Hepatocyte (in vitro differentiated cells): Measurements from ENCODE around the gene CADPS2. TPM values are rescaled to one million over a fixed set of nuclear protein-coding genes. Genes with fewer than 3 reads are reported as not detected.

Experiments used
- DNase-seq: peaks from one replicate; pipeline ENCODE4 v3.0.0-alpha.2; 2016; ENCODE audit warnings: low spot score
- H2AFZ ChIP-seq: fragments of 200-600 bp; sonication (generic); 2 replicates; pipeline ENCODE4 v1.6.0; 2016; ENCODE audit warnings: antibody characterized with exemption, mild to moderate bottlenecking
- H3K27ac ChIP-seq: fragments of 200-600 bp; sonication (generic); 2 replicates; pipeline ENCODE4 v1.5.1; 2016; ENCODE audit warnings: mild to moderate bottlenecking
- H3K27me3 ChIP-seq: fragments of 200-600 bp; sonication (generic); 2 replicates; pipeline ENCODE4 v1.6.1; 2016
- H3K36me3 ChIP-seq: fragments of 200-600 bp; sonication (generic); replicated peaks from 2 replicates; pipeline ENCODE4 v1.5.1; 2016; ENCODE audit warnings: low read depth; ENCODE audit not compliant: insufficient read depth
- H3K4me1 ChIP-seq: fragments of 200-600 bp; sonication (generic); 2 replicates; pipeline ENCODE4 v1.5.1; 2016; ENCODE audit warnings: mild to moderate bottlenecking, moderate library complexity; ENCODE audit not compliant: insufficient read depth
- H3K4me2 ChIP-seq: fragments of 200-600 bp; sonication (generic); 2 replicates; pipeline ENCODE4 v1.6.0; 2016
- H3K4me3 ChIP-seq: fragments of 200-600 bp; sonication (generic); 2 replicates; pipeline ENCODE4 v1.5.1; 2016; ENCODE audit warnings: mild to moderate bottlenecking
- H3K79me2 ChIP-seq: fragments of 200-600 bp; sonication (generic); 2 replicates; pipeline ENCODE4 v1.6.0; 2017; ENCODE audit warnings: mild to moderate bottlenecking
- H3K9me2 ChIP-seq: fragments of 200-600 bp; sonication (generic); replicated peaks from 2 replicates; pipeline ENCODE4 v1.6.0; 2017; ENCODE audit warnings: mild to moderate bottlenecking; ENCODE audit not compliant: insufficient read depth
- H3K9me3 ChIP-seq: fragments of 200-600 bp; sonication (generic); 2 replicates; pipeline ENCODE4 v1.5.1; 2016; ENCODE audit warnings: low read depth, mild to moderate bottlenecking
- H4K20me1 ChIP-seq: fragments of 200-600 bp; sonication (generic); 2 replicates; pipeline ENCODE4 v1.6.0; 2016; ENCODE audit warnings: mild to moderate bottlenecking; ENCODE audit not compliant: insufficient read depth, poor library complexity, severe bottlenecking
- EZH2 ChIP-seq: fragments of 200-600 bp; sonication (generic); IDR thresholded peaks from 2 replicates; pipeline ENCODE4 v1.6.1; 2016; ENCODE audit warnings: antibody characterized with exemption, mild to moderate bottlenecking, borderline replicate concordance
- EZH2phosphoT487 ChIP-seq: fragments of 200-600 bp; sonication (generic); IDR thresholded peaks from one replicate; pipeline ENCODE4 v1.6.1; 2018; ENCODE audit warnings: antibody characterized with exemption, mild to moderate bottlenecking, low read depth, moderate library complexity; ENCODE audit not compliant: unreplicated experiment, severe bottlenecking
- WGBS: methylation state at CpG from one replicate; pipeline ENCODE4 v1.1.6; 2016; ENCODE audit warnings: low lambda C conversion rate; ENCODE audit errors: missing lambda C conversion rate; 5-methylcytosine and 5-hydroxymethylcytosine counted together
- polyA plus RNA-seq: library from polyadenylated mRNA; unstranded; fragments of >200 nt; fragmentation: Nextera tagmentation; extraction: Ambion mirVana; gene quantifications from 2 replicates; pipeline ENCODE4 v1.2.1, GENCODE V29; 2016
- total RNA-seq: library from RNA; depleted of rRNA; stranded (reverse); fragments of >200 nt; gene quantifications from 2 replicates; pipeline ENCODE4 v1.2.3, GENCODE V29; 2014
- TF ChIP-seq, protein P1 (sequence below): fragments of 200-600 bp; sonication (generic); IDR thresholded peaks from 2 replicates; pipeline ENCODE4 v1.5.1; 2016; ENCODE audit warnings: antibody characterized with exemption, mild to moderate bottlenecking; ENCODE audit not compliant: poor library complexity

Gene CADPS2
- total and polyA plus RNA-seq, 2 experiments from 2014 or later, result 15.7 to 37.4 TPM

DNA sequence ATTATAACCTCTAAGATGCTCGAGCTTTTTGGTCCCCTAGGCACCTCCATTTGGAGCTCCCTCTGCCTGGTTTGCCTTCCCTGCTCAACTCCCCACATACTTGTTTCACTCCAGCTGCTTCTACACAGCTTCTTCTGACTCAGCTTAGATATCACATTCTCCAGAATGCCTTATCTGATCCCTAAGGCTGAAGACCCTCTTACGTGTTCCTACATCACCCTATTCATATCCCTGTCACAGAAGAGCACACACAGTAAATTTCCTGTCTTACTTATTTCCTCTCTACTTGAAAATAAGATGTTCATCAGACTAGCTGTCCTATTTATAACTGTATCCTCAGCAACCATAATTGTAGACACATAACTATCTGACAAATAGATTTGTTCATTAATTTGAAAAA lies 122.2 kb downstream of the CADPS2 start:
- Histone ChIP-seq H3K27me3 (no peaks in the 10 kb centered on the region), H3K36me3 (no peaks in the 10 kb centered on the region), H4K20me1 (no peaks in the 10 kb centered on the region), H3K4me1 (no peaks in the 10 kb centered on the region), H3K27ac (no peak overlapping the region), H3K9me3 (no peaks in the 10 kb centered on the region), H3K4me3 (no peak overlapping the region), H3K9me2 (no peaks in the 10 kb centered on the region), H3K4me2 (no peak overlapping the region), H3K79me2 (no peaks in the 10 kb centered on the region), H2AFZ (no peak overlapping the region)
- WGBS, result 83% methylated on average over 2 of the region's 2 CpGs
- DNase-seq, result no peak
- no peak for TF ChIP-seq EZH2phosphoT487
- TF ChIP-seq, protein P1, sequence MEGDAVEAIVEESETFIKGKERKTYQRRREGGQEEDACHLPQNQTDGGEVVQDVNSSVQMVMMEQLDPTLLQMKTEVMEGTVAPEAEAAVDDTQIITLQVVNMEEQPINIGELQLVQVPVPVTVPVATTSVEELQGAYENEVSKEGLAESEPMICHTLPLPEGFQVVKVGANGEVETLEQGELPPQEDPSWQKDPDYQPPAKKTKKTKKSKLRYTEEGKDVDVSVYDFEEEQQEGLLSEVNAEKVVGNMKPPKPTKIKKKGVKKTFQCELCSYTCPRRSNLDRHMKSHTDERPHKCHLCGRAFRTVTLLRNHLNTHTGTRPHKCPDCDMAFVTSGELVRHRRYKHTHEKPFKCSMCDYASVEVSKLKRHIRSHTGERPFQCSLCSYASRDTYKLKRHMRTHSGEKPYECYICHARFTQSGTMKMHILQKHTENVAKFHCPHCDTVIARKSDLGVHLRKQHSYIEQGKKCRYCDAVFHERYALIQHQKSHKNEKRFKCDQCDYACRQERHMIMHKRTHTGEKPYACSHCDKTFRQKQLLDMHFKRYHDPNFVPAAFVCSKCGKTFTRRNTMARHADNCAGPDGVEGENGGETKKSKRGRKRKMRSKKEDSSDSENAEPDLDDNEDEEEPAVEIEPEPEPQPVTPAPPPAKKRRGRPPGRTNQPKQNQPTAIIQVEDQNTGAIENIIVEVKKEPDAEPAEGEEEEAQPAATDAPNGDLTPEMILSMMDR, result no peak
- no peak for TF ChIP-seq EZH2

DNA sequence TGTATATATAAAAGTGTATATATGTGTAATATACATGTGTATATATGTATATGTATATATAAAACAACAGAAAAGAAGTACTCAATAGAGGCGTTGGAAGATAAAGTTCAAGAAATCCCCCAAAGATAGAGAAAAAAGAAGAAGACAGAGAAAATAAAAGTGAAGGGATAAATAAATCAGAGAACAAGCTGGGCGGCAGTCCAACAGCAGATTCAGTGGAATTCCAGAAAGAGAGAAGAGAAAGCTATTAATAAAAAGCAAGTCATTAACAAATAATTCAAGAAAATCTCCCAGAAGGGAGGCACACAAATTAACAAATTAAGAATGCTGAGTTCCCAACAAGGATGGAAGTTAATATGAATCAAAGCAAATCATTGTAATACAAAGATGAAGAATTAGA lies 124.2 kb downstream of the CADPS2 start:
- DNase-seq, result no peak
- no peaks in the 10 kb centered on the region for H3K4me1 ChIP-seq
- H2AFZ ChIP-seq, result no peak overlapping the region
- no peaks in the 10 kb centered on the region for H4K20me1 ChIP-seq
- H3K4me2 ChIP-seq, result no peak overlapping the region
- no peak overlapping the region for H3K4me3 ChIP-seq
- 98% methylated on average over 2 of the region's 2 CpGs for WGBS
- no peak for TF ChIP-seq EZH2
- TF ChIP-seq, protein P1, result no peak
- H3K36me3 ChIP-seq, result no peaks in the 10 kb centered on the region
- no peak overlapping the region for H3K27ac ChIP-seq
- H3K9me2 ChIP-seq, result no peaks in the 10 kb centered on the region
- H3K27me3 ChIP-seq, result no peaks in the 10 kb centered on the region
- no peaks in the 10 kb centered on the region for H3K79me2 ChIP-seq
- H3K9me3 ChIP-seq, result no peaks in the 10 kb centered on the region

DNA sequence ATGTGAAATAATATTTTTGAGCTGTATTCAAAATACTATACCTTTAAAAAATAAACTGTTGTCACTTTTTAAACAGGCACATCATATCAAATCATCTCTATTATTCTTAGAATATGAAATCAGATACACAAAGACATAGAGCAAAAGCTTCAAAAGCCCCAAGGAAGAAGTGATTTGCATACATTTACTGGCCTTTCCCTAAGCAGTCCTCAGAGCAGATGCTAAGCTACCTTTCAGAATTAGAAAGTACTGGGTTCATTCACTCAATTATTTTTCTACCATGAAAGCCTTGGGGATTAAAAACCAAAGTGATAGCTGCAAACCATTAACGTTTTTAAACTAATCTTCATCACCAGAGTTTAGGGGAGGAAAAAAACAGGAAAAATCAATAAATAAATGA lies 127.8 kb downstream of the CADPS2 start:
- H3K4me3 ChIP-seq, result no peak overlapping the region
- no peak overlapping the region for H3K27ac ChIP-seq
- H3K9me2 ChIP-seq, result no peaks in the 10 kb centered on the region
- H3K79me2 ChIP-seq, result no peaks in the 10 kb centered on the region
- no peak for DNase-seq
- no peaks in the 10 kb centered on the region for H3K4me1 ChIP-seq
- no peak for TF ChIP-seq EZH2
- no peak for TF ChIP-seq EZH2phosphoT487
- TF ChIP-seq, protein P1, result no peak
- H3K27me3 ChIP-seq, result no peaks in the 10 kb centered on the region
- no peaks in the 10 kb centered on the region for H3K36me3 ChIP-seq
- no peaks in the 10 kb centered on the region for H4K20me1 ChIP-seq
- 27% methylated on average over 1 of the region's 1 CpG for WGBS
- no peak overlapping the region for H3K4me2 ChIP-seq
- H3K9me3 ChIP-seq, result no peaks in the 10 kb centered on the region
- H2AFZ ChIP-seq, result no peak overlapping the region

DNA sequence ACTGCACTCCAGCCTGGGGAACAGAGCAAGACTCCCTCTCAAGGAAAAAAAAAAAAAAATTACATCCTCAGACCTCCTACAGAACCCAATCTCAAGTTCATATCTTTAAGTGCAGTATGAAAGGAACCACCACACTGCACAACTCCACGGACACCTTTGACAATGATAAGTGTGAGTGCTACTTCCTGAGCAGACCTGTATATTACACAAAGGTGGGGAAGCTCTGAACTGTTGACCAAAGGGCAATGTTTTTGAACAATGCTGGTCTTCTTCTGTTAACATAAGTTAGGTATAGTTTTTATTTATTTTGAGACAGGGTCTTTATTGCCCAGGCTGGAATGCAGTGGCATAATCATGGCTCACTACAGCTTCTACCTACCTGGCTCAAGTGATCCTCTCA lies 129.4 kb downstream of the CADPS2 start:
- no peak for DNase-seq
- Histone ChIP-seq H3K27ac (no peak overlapping the region), H3K9me3 (no peaks in the 10 kb centered on the region), H2AFZ (no peak overlapping the region), H3K4me2 (no peak overlapping the region), H3K27me3 (no peaks in the 10 kb centered on the region), H3K4me1 (peaks cover 5% of the 10 kb centered on the region), H3K4me3 (no peak overlapping the region), H3K79me2 (no peaks in the 10 kb centered on the region), H3K9me2 (no peaks in the 10 kb centered on the region), H3K36me3 (no peaks in the 10 kb centered on the region), H4K20me1 (no peaks in the 10 kb centered on the region)
- WGBS, result 56% methylated on average over 1 of the region's 1 CpG
- TF ChIP-seq EZH2, result no peak
